Neutrophil (primary cell): ENCODE measurements around the gene CYTH4.

Experiments used
- H3K27ac ChIP-seq: fragments of 200-600 bp; sonication (generic); 2 replicates; pipeline ENCODE4 v1.5.1; 2016; ENCODE audit warnings: mild to moderate bottlenecking, moderate library complexity
- H3K27me3 ChIP-seq: fragments of 200-600 bp; sonication (generic); 2 replicates; pipeline ENCODE4 v1.6.0; 2016; ENCODE audit warnings: mild to moderate bottlenecking
- H3K36me3 ChIP-seq: fragments of 200-600 bp; sonication (generic); 2 replicates; pipeline ENCODE4 v1.5.1; 2017
- H3K4me1 ChIP-seq, 2 experiments: fragments of 200-600 bp in 1 of 2; sonication (generic) in 1 of 2; 1 replicate in 1 of 2; 2 replicates in 1 of 2; pipeline versions ENCODE4 v1.5.1 to v1.6.1; 2013 to 2016; ENCODE audit warnings: low read depth in 1 of 2, low read length in 1 of 2, mild to moderate bottlenecking in 1 of 2, moderate library complexity in 1 of 2; ENCODE audit not compliant: control insufficient read depth in 1 of 2, insufficient read depth in 1 of 2
- H3K4me3 ChIP-seq, 2 experiments: fragments of 200-600 bp in 1 of 2; sonication (generic) in 1 of 2; 1 replicate in 1 of 2; 2 replicates in 1 of 2; pipeline ENCODE4 v1.5.1; 2013 to 2016; ENCODE audit warnings: low read depth in 1 of 2, low read length in 1 of 2, mild to moderate bottlenecking in 1 of 2, moderate library complexity in 1 of 2
- H3K9me3 ChIP-seq: fragments of 200-600 bp; sonication (generic); 2 replicates; pipeline ENCODE4 v1.5.1; 2016
- TF ChIP-seq, protein P1 (sequence below): fragments of 200-600 bp; sonication (generic); IDR thresholded peaks from 2 replicates; pipeline ENCODE4 v1.5.1; 2016; ENCODE audit warnings: antibody characterized with exemption

The CYTH4 gene

DNA sequence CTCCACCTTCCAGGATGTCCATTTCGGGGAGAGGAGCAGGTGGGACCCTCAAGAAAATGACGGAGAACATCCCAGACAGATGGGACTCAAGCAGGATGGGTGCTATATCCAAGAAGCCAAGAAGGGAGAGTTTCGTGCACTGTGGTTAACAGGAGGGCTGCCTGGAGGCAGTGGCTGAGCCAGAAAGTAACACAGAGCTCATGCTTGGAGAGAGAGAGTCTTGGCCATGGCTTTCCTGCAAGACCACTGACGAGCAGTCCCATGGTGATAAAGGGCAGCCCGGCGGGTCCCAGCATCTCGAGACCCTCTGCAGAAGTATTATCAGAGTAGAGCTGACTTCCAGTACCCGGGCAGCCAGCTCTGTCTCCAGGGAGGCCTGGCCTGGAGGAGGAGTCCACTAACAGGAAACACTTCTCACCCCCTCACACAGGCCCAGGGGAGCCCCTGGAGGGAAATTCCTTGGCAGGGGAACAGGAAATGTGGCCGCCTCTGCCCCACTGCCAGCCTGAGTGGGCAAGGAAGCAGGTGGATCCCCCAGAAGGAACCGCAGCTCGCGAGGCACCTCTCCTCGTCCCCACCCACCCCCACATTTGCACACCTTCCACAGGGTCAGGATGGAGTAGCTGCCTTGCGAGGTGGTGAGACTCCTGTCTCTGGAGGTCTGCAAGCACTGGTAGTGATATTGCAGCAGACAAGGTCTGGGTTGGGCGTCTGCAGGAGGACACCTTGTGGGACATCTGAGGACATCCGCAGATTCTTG lies 32.2 kb downstream of the CYTH4 start:
- H3K4me3 ChIP-seq: no peak overlapping the region
- H3K36me3 ChIP-seq: peaks cover 66% of the 10 kb centered on the region
- peak overlapping the region; percentile 94 for H3K27ac ChIP-seq
- H3K4me1 ChIP-seq: peaks cover 59 to 64% of the 10 kb centered on the region in 2 experiments
- no peaks in the 10 kb centered on the region for H3K9me3 ChIP-seq
- H3K27me3 ChIP-seq: no peaks in the 10 kb centered on the region
- TF ChIP-seq, protein P1, sequence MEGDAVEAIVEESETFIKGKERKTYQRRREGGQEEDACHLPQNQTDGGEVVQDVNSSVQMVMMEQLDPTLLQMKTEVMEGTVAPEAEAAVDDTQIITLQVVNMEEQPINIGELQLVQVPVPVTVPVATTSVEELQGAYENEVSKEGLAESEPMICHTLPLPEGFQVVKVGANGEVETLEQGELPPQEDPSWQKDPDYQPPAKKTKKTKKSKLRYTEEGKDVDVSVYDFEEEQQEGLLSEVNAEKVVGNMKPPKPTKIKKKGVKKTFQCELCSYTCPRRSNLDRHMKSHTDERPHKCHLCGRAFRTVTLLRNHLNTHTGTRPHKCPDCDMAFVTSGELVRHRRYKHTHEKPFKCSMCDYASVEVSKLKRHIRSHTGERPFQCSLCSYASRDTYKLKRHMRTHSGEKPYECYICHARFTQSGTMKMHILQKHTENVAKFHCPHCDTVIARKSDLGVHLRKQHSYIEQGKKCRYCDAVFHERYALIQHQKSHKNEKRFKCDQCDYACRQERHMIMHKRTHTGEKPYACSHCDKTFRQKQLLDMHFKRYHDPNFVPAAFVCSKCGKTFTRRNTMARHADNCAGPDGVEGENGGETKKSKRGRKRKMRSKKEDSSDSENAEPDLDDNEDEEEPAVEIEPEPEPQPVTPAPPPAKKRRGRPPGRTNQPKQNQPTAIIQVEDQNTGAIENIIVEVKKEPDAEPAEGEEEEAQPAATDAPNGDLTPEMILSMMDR: no peak

DNA sequence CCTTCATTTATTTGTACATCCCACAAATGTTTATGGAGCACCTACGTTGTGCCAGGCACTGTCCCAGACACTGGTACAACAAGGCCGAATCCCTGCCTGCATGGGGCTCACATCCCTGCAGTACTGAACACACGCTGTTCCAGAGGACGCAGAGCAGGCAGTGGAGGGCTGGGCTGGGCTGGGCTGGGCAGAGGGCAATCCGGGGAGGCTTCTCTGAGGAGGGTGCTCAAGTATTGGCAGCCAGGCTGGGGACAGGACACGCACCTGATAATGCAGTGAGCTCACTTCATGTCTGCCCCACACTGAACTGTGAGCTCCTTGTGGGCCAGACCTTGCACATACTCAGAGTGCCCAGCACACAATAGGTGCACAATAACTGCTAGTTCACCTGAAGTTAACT lies 34.1 kb downstream of the CYTH4 start:
- H3K4me1 ChIP-seq: peaks cover 40 to 45% of the 10 kb centered on the region in 2 experiments
- H3K4me3 ChIP-seq: no peak overlapping the region
- peak overlapping the region; percentile 38 for H3K27ac ChIP-seq
- H3K36me3 ChIP-seq: peaks cover 47% of the 10 kb centered on the region
- TF ChIP-seq, protein P1: no peak
- H3K27me3 ChIP-seq: peaks cover 19% of the 10 kb centered on the region
- no peaks in the 10 kb centered on the region for H3K9me3 ChIP-seq

DNA sequence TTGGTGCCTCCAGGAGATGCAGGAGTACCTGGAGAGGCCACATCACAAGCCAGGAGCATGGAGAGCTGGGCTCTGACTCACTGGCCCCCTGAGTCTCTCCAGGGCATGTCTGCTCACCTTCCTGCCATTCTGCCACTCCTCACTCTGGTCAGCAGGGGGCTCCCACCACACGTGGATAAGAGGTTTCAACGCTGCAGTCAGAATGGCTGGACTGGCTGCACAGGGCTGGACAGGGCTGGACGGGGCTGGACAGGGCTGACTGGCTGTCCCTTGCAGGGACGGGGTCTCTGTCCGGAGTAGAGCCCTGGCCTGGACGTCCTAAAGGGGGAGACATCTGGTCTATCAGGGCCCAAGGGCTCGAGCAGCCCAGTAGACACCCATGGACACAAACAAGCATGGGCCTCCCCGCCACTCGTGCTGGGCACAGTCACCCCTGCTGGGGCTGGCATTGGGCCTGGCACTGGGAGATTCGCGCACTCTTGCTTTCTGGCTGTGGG lies 34.6 kb downstream of the CYTH4 start:
- Histone ChIP-seq H3K27ac (peak overlapping the region; percentile 38), H3K36me3 (peaks cover 42% of the 10 kb centered on the region), H3K4me3 (no peak overlapping the region), H3K4me1 (peaks cover 35 to 40% of the 10 kb centered on the region in 2 experiments), H3K9me3 (no peaks in the 10 kb centered on the region), H3K27me3 (peaks cover 23% of the 10 kb centered on the region)
- TF ChIP-seq, protein P1: peak; percentile 81

DNA sequence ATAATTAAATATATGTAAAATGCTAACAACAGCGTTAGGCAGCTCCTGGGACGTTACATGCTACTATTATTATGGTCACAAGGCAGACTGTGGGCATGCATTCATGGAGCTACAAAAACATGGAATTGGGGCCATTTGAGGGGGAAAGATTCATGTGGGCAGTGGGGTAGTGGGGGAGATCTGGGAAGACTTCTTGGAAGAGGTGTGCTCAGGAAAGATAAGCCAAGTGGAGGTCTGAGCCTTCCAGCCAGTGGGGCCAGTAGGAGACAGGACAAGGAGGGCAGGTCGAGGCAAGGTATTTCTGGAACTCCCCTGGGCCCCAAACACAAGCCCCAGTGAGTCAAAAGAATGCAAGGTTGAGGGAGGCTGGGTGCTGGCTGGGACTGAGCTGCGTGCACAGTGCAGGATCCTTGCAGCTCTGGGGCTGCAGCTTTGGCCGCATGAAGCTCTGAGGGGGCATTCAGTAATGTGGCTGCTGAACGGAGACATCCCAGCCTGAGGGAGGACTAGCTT lies 35.4 kb downstream of the CYTH4 start:
- no peak overlapping the region for H3K4me3 ChIP-seq
- H3K4me1 ChIP-seq: peaks cover 27 to 32% of the 10 kb centered on the region in 2 experiments
- TF ChIP-seq, protein P1: no peak
- H3K9me3 ChIP-seq: no peaks in the 10 kb centered on the region
- H3K36me3 ChIP-seq: peaks cover 33% of the 10 kb centered on the region
- peaks cover 32% of the 10 kb centered on the region for H3K27me3 ChIP-seq
- H3K27ac ChIP-seq: no peak overlapping the region

DNA sequence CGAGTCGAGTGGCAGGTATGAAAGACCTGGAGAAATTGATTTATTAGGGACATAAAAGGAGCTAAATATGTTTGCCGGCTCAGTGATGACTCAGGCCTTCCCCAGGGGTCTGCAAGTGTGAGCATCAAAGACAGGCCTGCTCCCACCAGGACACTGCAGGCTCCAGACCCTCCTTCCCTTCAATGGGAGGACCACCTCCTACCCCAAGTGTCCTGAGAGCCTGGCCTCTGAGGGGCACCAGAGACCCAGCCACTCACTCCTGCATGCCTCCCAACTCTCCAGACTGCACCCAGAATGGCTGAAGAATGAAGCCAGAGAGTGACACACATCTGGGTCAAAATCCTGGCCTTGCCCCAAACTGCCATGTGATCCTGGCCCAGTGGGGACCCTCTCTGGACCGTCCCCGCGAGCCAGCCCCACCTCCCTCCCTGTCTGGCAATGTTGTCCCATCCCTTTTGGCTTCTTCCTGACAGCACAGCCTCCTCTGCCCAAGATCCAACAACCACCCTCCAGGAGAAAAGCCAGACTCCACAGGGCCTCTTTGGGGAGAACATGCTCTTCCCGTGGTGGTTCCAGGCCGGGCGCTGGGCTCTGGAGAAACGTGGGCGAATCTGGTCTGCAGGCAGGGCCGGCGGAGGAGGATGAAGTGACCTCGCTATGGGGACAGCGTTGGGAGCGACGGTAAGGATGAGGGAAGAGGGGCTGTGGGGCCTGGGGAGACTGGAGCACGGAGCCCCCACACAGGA lies 36.2 kb downstream of the CYTH4 start:
- H3K9me3 ChIP-seq: no peaks in the 10 kb centered on the region
- peaks cover 39% of the 10 kb centered on the region for H3K27me3 ChIP-seq
- peaks cover 19 to 24% of the 10 kb centered on the region in 2 experiments for H3K4me1 ChIP-seq
- TF ChIP-seq, protein P1: no peak
- H3K4me3 ChIP-seq: no peak overlapping the region
- H3K27ac ChIP-seq: no peak overlapping the region
- H3K36me3 ChIP-seq: peaks cover 25% of the 10 kb centered on the region
